IMR-90 (cell line): Measurements from ENCODE around the gene SPEG. TPM values are rescaled to one million over a fixed set of nuclear protein-coding genes. Genes with fewer than 3 reads are reported as not detected.

Source experiments
- ATAC-seq: fragments of 200-7000 bp; cut with Tn5 transposase; 2 replicates; pipeline ENCODE4 v1.9.1; 2020; ENCODE audit warnings: low read depth, mild to moderate bottlenecking, moderate library complexity
- BruUV-seq: library from RNA; stranded (reverse); fragments of 400-500 nt; replicated peaks from 2 replicates; lab custom pipeline; 2021; lab: Mats Ljungman, UMichigan
- CTCF ChIA-PET: fragments of 300-600 bp; formaldehyde crosslinking; extraction: SDS; loops from one replicate; lab custom pipeline; 2021; ENCODE audit warnings: antibody characterized with exemption; lab: Yijun Ruan, JAX
- POLR2A ChIA-PET: fragments of 300-600 bp; sonication (Branson Sonifier 250); formaldehyde crosslinking; loops from one replicate; lab custom pipeline; 2022; ENCODE audit warnings: antibody characterized with exemption; ENCODE audit not compliant: unreplicated experiment; lab: Charles Lee
- DNase-seq: peaks from one replicate; pipeline ENCODE4 v3.0.0; 2013
- H2AFZ ChIP-seq: replicated peaks from 2 replicates; pipeline ENCODE3; 2013; ENCODE audit warnings: low read length, mild to moderate bottlenecking; ENCODE audit not compliant: poor library complexity
- H2AK5ac ChIP-seq: 2 replicates; pipeline ENCODE4 v1.6.1; 2013; ENCODE audit warnings: low read depth, low read length, inconsistent platforms
- H2AK9ac ChIP-seq: replicated peaks from 2 replicates; pipeline ENCODE3; 2013; ENCODE audit warnings: mild to moderate bottlenecking, low read depth, low read length, moderate library complexity; ENCODE audit not compliant: poor library complexity
- H2BK120ac ChIP-seq: 2 replicates; pipeline ENCODE4 v1.6.1; 2013; ENCODE audit warnings: low read depth, low read length, inconsistent platforms
- H2BK15ac ChIP-seq: 3 replicates; pipeline ENCODE4 v1.6.1; 2013; ENCODE audit warnings: low read depth, low read length, inconsistent platforms
- H2BK20ac ChIP-seq: 2 replicates; pipeline ENCODE4 v1.6.1; 2013; ENCODE audit warnings: low read depth, mild to moderate bottlenecking, inconsistent platforms, low read length, moderate library complexity
- H2BK5ac ChIP-seq: 2 replicates; pipeline ENCODE4 v1.6.1; 2013; ENCODE audit warnings: mild to moderate bottlenecking, low read depth, low read length, inconsistent platforms; ENCODE audit not compliant: poor library complexity, severe bottlenecking
- H3K14ac ChIP-seq: replicated peaks from 2 replicates; pipeline ENCODE4 v1.6.1; 2013; ENCODE audit warnings: low read depth, low read length, inconsistent platforms
- H3K18ac ChIP-seq: 2 replicates; pipeline ENCODE4 v1.6.1; 2013; ENCODE audit warnings: low read depth, low read length, control low read depth
- H3K23ac ChIP-seq: 2 replicates; pipeline ENCODE4 v1.6.1; 2013; ENCODE audit warnings: low read depth, low read length, inconsistent platforms
- H3K27ac ChIP-seq: 2 replicates; pipeline ENCODE4 v1.5.1; 2013; ENCODE audit warnings: mild to moderate bottlenecking, control low read depth, low read length; ENCODE audit not compliant: insufficient read depth
- H3K27me3 ChIP-seq: 2 replicates; pipeline ENCODE4 v1.6.1; 2013; ENCODE audit warnings: low read length; ENCODE audit not compliant: control insufficient read depth, insufficient read depth
- H3K36me3 ChIP-seq: 2 replicates; pipeline ENCODE4 v1.6.1; 2013; ENCODE audit warnings: low read length, mixed read lengths; ENCODE audit not compliant: control insufficient read depth, insufficient read depth
- H3K4ac ChIP-seq: 2 replicates; pipeline ENCODE4 v1.6.1; 2013; ENCODE audit warnings: low read depth, low read length, inconsistent platforms
- H3K4me1 ChIP-seq: 2 replicates; pipeline ENCODE4 v1.6.1; 2013; ENCODE audit warnings: low read length, mixed read lengths; ENCODE audit not compliant: control insufficient read depth, insufficient read depth
- H3K4me2 ChIP-seq: 2 replicates; pipeline ENCODE4 v1.6.1; 2013; ENCODE audit warnings: low read depth, mild to moderate bottlenecking, control low read depth, low read length, moderate library complexity
- H3K4me3 ChIP-seq: 2 replicates; pipeline ENCODE4 v1.5.1; 2013; ENCODE audit warnings: low read depth, mild to moderate bottlenecking, control low read depth, low read length, moderate library complexity; ENCODE audit not compliant: insufficient read depth
- H3K56ac ChIP-seq: 2 replicates; pipeline ENCODE4 v1.6.1; 2013; ENCODE audit warnings: low read length, inconsistent platforms; ENCODE audit not compliant: insufficient read depth; ENCODE audit errors: extremely low read depth
- H3K79me1 ChIP-seq, 2 experiments: 2 replicates each; pipeline ENCODE4 v1.6.1; 2013; ENCODE audit warnings: low read length in 2 of 2, inconsistent platforms in 1 of 2, low read depth in 1 of 2
- H3K9ac ChIP-seq: 2 replicates; pipeline ENCODE4 v1.6.1; 2013; ENCODE audit warnings: low read depth, low read length, control low read depth
- H3K9me1 ChIP-seq: 2 replicates; pipeline ENCODE4 v1.6.1; 2013; ENCODE audit warnings: low read length, inconsistent platforms; ENCODE audit not compliant: insufficient read depth
- H3K9me3 ChIP-seq: 2 replicates; pipeline ENCODE4 v1.6.1; 2013; ENCODE audit warnings: low read length; ENCODE audit not compliant: control insufficient read depth, insufficient read depth
- H4K20me1 ChIP-seq: 2 replicates; pipeline ENCODE4 v1.6.1; 2013; ENCODE audit warnings: low read length, inconsistent platforms; ENCODE audit not compliant: insufficient read depth
- H4K5ac ChIP-seq: 2 replicates; pipeline ENCODE4 v1.6.1; 2013; ENCODE audit warnings: mild to moderate bottlenecking, low read depth, low read length, control low read depth
- H4K8ac ChIP-seq, 2 experiments: 2 replicates each; pipeline ENCODE4 v1.6.1; 2013; ENCODE audit warnings: low read depth in 2 of 2, low read length in 2 of 2, control low read depth in 1 of 2, inconsistent platforms in 1 of 2
- H4K91ac ChIP-seq: 2 replicates; pipeline ENCODE4 v1.6.1; 2013; ENCODE audit warnings: low read depth, low read length, inconsistent platforms; ENCODE audit not compliant: insufficient read depth
- CHD1 ChIP-seq: IDR thresholded peaks from 2 replicates; pipeline ENCODE4 v1.6.1; 2012; ENCODE audit warnings: low read depth, low read length, improper control_type of control experiment
- WGBS, 2 experiments: methylation state at CpG; one replicate each; pipeline versions ENCODE4 v1.1.5 to v1.1.7; 2013; ENCODE audit warnings: missing lambda C conversion rate in 2 of 2; ENCODE audit not compliant: insufficient read length in 1 of 2; ENCODE audit errors: extremely low coverage in 2 of 2; 5-methylcytosine and 5-hydroxymethylcytosine counted together
- dilution Hi-C: fragments of 300-500 bp; cut with HindIII; formaldehyde crosslinking; loops from one replicate; pipeline ENCODE4 v1.14.3; 2018; ENCODE audit warnings: low sequenced_read_pairs; ENCODE audit not compliant: unreplicated experiment
- in situ Hi-C: fragments of 300-500 bp; cut with MboI; formaldehyde crosslinking; loops from 3 replicates; pipeline ENCODE4 v1.14.3; 2019; ENCODE audit warnings: low sequenced_read_pairs, inconsistent platforms, mixed read lengths
- intact Hi-C: fragments of 100-400 bp; cut with micrococcal nuclease; formaldehyde crosslinking; loops from 2 replicates; pipeline ENCODE4 v1.10.0; 2022
- polyA plus RNA-seq, 3 experiments: library from polyadenylated mRNA; depleted of rRNA; stranded (reverse); fragments of >200 nt; gene quantifications; 2 replicates each; pipeline ENCODE4 v1.2.3, GENCODE V29; 2012; ENCODE audit warnings: low replicate concordance in 1 of 3
- total RNA-seq: library from RNA; depleted of rRNA; stranded (reverse); fragments of >200 nt; gene quantifications from 2 replicates; pipeline ENCODE4 v1.2.3, GENCODE V29; 2012

SPEG gene
- total and polyA plus RNA-seq, 2 of the 4 experiments (the other 2 are of a cell fraction) = 6.8 to 81.6 TPM

- 0% methylated on average over 1 of the region's 9 CpGs; no CpG with 5 or more reads in 1 of the 2 experiments for WGBS, 2 experiments
Measured at GRCh38 chr2:219544567-219544966, 109.9 kb downstream of the SPEG start.

More at GRCh38 chr2:219544567-219544966, 109.9 kb downstream of the SPEG start:
- peaks cover 25% of the 10 kb centered on the region for H4K20me1 ChIP-seq
- CTCF ChIA-PET = interaction anchor here (1.3 kb wide), 1 partner anchor 15 kb away, joined by 8 read pairs; no protein-coding TSS in a partner anchor
- no peak overlapping the region for H2AK5ac ChIP-seq
- no peaks in the 10 kb centered on the region for H3K9me3 ChIP-seq
- no peak overlapping the region for H2AK9ac ChIP-seq
- no peak overlapping the region for H2BK20ac ChIP-seq
- H2AFZ ChIP-seq = no peak overlapping the region
- in situ Hi-C loops = no loop called here
- no peak for DNase-seq
- BruUV-seq = no TSS peak
- H3K4ac ChIP-seq = no peak overlapping the region
- no peak overlapping the region for H3K23ac ChIP-seq
- H3K9me1 ChIP-seq = peaks cover 2% of the 10 kb centered on the region; the same call in 1 of the 2 replicates
- H3K4me1 ChIP-seq = peaks cover 9% of the 10 kb centered on the region
- no peak overlapping the region; the same call in 1 of the 2 replicates for H3K9ac ChIP-seq
- no peak overlapping the region for H2BK5ac ChIP-seq
- no peaks in the 10 kb centered on the region for H3K27me3 ChIP-seq
- H4K8ac ChIP-seq = no peak overlapping the region
- no peak overlapping the region; the same call in 1 of the 2 replicates for H3K4me3 ChIP-seq
- peak overlapping the region; percentile 50; the same call in 1 of the 2 replicates for H3K4me2 ChIP-seq
- no peak overlapping the region for H3K18ac ChIP-seq
- intact Hi-C loops = no loop called here
- ATAC-seq = no peak
- H4K91ac ChIP-seq = no peak overlapping the region
- no peak overlapping the region for H2BK15ac ChIP-seq
- H3K79me1 ChIP-seq = peaks cover 6 to 29% of the 10 kb centered on the region in 2 experiments; a peak in 3 of 4 replicates
- no peak overlapping the region for H3K27ac ChIP-seq
- no peak overlapping the region for H4K5ac ChIP-seq
- no peak overlapping the region for H2BK120ac ChIP-seq
- no peak overlapping the region for H3K56ac ChIP-seq
- dilution Hi-C loops = no loop called here
- H3K14ac ChIP-seq = no peak overlapping the region
- H3K36me3 ChIP-seq = peaks cover 20% of the 10 kb centered on the region
- no peak for TF ChIP-seq CHD1
- POLR2A ChIA-PET = no interaction called here
